Endothelial cell of umbilical vein (primary cell): ENCODE data around the gene INHA.

Experiments
- EZH2 ChIP-seq: IDR thresholded peaks from 2 replicates; pipeline ENCODE4 v1.6.1; 2012; ENCODE audit warnings: borderline replicate concordance, low read depth, mild to moderate bottlenecking, moderate library complexity, low read length, inconsistent platforms; ENCODE audit not compliant: severe bottlenecking
- FOS ChIP-seq: IDR thresholded peaks from 2 replicates; pipeline ENCODE4 v1.6.1; 2011; ENCODE audit warnings: mild to moderate bottlenecking, low read length, moderate library complexity, borderline replicate concordance; ENCODE audit not compliant: insufficient read depth
- GATA2 ChIP-seq: IDR thresholded peaks from 2 replicates; pipeline ENCODE4 v1.7.0; 2011; ENCODE audit warnings: low read depth, mild to moderate bottlenecking, moderate library complexity, mixed read lengths, low read length; ENCODE audit not compliant: insufficient read length, insufficient read depth
- JUN ChIP-seq: IDR thresholded peaks from 2 replicates; pipeline ENCODE4 v1.6.1; 2011; ENCODE audit warnings: borderline replicate concordance, low read depth; ENCODE audit not compliant: insufficient read length, insufficient read depth
- MYC ChIP-seq: IDR thresholded peaks from one replicate; pipeline ENCODE4 v1.6.1; 2011; ENCODE audit warnings: mild to moderate bottlenecking, low read depth, low read length
- POLR2A ChIP-seq: IDR thresholded peaks from 2 replicates; pipeline ENCODE4 v1.6.1; 2012; ENCODE audit warnings: low read depth, mild to moderate bottlenecking, control low read depth, low read length
- POLR2AphosphoS5 ChIP-seq: IDR thresholded peaks from 2 replicates; pipeline ENCODE4 v1.6.1; 2012; ENCODE audit warnings: low read depth, mild to moderate bottlenecking, control low read depth, low read length, moderate library complexity; ENCODE audit not compliant: insufficient read depth
- TF ChIP-seq, protein P1 (sequence below), 2 donors: IDR thresholded peaks; 1 replicate in 1 of 2; 2 replicates in 1 of 2; pipeline ENCODE4 v1.5.1; 2011; ENCODE audit warnings: low read length in 2 of 2, mild to moderate bottlenecking in 2 of 2, moderate library complexity in 2 of 2, control low read depth in 1 of 2, inconsistent platforms in 1 of 2, low read depth in 1 of 2; ENCODE audit not compliant: insufficient read depth in 1 of 2; ENCODE audit errors: extremely low read depth in 1 of 2
- TF ChIP-seq, protein P2 (sequence below): IDR thresholded peaks from 2 replicates; pipeline ENCODE4 v1.6.1; 2011; ENCODE audit not compliant: insufficient read depth, insufficient read length

GRCh38 chr2:219567791-219568361, 4.2 kb upstream of the INHA start:
- TF ChIP-seq, protein P1, sequence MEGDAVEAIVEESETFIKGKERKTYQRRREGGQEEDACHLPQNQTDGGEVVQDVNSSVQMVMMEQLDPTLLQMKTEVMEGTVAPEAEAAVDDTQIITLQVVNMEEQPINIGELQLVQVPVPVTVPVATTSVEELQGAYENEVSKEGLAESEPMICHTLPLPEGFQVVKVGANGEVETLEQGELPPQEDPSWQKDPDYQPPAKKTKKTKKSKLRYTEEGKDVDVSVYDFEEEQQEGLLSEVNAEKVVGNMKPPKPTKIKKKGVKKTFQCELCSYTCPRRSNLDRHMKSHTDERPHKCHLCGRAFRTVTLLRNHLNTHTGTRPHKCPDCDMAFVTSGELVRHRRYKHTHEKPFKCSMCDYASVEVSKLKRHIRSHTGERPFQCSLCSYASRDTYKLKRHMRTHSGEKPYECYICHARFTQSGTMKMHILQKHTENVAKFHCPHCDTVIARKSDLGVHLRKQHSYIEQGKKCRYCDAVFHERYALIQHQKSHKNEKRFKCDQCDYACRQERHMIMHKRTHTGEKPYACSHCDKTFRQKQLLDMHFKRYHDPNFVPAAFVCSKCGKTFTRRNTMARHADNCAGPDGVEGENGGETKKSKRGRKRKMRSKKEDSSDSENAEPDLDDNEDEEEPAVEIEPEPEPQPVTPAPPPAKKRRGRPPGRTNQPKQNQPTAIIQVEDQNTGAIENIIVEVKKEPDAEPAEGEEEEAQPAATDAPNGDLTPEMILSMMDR (IDR thresholded peaks at IDR 0.05; ENCODE audit: extremely low read depth in 1 of 2, insufficient read depth in 1 of 2, low read depth in 1 of 2, low read length in 2 of 2): no peak
- TF ChIP-seq POLR2A (no peak), FOS (no peak), EZH2 (no peak), GATA2 (no peak), POLR2AphosphoS5 (no peak), JUN (no peak), MYC (no peak)
- TF ChIP-seq, protein P2, sequence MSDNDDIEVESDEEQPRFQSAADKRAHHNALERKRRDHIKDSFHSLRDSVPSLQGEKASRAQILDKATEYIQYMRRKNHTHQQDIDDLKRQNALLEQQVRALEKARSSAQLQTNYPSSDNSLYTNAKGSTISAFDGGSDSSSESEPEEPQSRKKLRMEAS: no peak
